ENCODE measurements around the gene PODN. TPM values are rescaled to one million over a fixed set of nuclear protein-coding genes. Genes with fewer than 3 reads are reported as not detected.
A peak's percentile ranks its signal among the peaks of the same experiment; 100 is the strongest.

Gene PODN
- total RNA-seq, 2 donors from 2014 or later = 35.8 to 123 TPM

DNA sequence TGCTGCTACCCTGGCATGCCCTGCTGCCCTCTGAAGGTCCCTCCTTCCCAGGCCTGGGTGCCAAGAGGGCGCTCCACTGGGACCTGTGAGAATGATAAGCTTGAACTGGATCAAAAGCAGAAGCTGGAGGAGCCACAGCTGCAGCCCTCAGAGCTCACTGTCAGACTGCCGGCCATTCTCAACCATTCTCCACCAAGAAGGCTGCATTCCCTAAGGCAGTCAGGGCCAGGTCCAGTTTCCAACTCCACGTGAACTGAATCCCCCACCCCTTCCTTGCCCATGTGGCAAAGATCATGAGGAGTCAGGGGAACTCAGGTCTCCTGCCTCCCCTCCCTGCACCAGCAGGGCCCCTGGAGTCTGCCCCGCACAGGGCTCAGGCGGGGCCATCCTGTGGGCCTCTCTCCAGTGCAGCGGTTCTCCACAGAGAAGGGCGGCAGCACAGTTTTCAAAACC lies 61.0 kb downstream of the PODN start:
- no peak for DNase-seq
- Histone ChIP-seq H3K36me3 (replicated peaks in 1 of 2; ENCODE audit: insufficient read depth in 1 of 2, low read depth in 2 of 2) (no peaks in the 10 kb centered on the region), H3K27ac (peak overlapping the region in 1 of 4 donors; percentile 36), H3K27me3 (no peaks in the 10 kb centered on the region), H3K4me3 (no peak overlapping the region), H3K4me1 (no peaks in the 10 kb centered on the region), H3K9me3 (no peaks in the 10 kb centered on the region)
- no peak for TF ChIP-seq POLR2A (IDR thresholded peaks at IDR 0.05)
- TF ChIP-seq, protein P1, sequence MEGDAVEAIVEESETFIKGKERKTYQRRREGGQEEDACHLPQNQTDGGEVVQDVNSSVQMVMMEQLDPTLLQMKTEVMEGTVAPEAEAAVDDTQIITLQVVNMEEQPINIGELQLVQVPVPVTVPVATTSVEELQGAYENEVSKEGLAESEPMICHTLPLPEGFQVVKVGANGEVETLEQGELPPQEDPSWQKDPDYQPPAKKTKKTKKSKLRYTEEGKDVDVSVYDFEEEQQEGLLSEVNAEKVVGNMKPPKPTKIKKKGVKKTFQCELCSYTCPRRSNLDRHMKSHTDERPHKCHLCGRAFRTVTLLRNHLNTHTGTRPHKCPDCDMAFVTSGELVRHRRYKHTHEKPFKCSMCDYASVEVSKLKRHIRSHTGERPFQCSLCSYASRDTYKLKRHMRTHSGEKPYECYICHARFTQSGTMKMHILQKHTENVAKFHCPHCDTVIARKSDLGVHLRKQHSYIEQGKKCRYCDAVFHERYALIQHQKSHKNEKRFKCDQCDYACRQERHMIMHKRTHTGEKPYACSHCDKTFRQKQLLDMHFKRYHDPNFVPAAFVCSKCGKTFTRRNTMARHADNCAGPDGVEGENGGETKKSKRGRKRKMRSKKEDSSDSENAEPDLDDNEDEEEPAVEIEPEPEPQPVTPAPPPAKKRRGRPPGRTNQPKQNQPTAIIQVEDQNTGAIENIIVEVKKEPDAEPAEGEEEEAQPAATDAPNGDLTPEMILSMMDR (IDR thresholded peaks at IDR 0.05) = no peak
- 70 to 92% methylated on average over 2 to 6 of the region's 7 CpGs for WGBS, 2 donors
- intact Hi-C loops (cut with DNase I) = no loop called here
- no peak for ATAC-seq

DNA sequence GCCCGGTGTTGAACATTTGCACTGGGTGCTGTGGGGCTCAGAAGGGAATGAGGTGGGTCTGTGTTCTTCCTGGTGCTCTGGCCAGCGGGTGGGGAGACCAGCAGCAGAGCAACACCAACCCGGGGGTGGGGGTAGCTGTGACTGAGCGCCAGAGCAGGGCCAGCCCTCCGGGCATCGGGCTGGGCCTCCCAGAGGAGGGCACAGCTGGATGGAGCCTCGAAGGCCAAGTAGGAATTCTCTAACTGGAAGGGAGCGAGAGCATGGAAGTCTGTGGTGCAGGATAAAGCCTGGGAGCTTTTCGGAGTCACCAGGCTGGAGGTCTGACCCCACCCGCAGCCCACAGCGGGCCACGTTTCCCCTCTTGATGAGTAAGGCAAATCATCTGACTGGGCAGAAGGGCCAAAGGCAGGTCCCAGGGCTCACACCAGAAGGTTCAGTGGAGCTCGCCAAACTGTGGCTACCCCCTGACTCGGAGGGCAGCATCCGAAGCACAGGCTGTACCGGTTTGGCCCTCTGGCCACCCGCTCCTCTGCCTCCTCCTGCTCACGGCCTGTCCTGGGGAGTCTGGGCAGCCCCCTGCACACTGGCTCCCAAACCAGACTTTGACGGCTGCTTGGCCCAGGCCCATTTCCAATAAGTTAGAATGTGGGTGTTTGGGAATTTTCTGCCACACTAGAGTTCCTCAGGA lies 61.6 kb downstream of the PODN start:
- WGBS, 2 donors = 68 to 84% methylated on average over 11 to 19 of the region's 19 CpGs
- no peaks in the 10 kb centered on the region for H3K27me3 ChIP-seq
- TF ChIP-seq, protein P1 (IDR thresholded peaks at IDR 0.05) = no peak
- TF ChIP-seq POLR2A (IDR thresholded peaks at IDR 0.05) = no peak
- intact Hi-C loops (cut with DNase I) = no loop called here
- DNase-seq (peak in 2 of 4 donors; percentile 33 to 51), ATAC-seq (peak; percentile 30)
- H3K36me3 ChIP-seq (replicated peaks in 1 of 2; ENCODE audit: insufficient read depth in 1 of 2, low read depth in 2 of 2) = no peaks in the 10 kb centered on the region
- H3K4me1 ChIP-seq = no peaks in the 10 kb centered on the region
- no peak overlapping the region for H3K4me3 ChIP-seq
- peak overlapping the region in 2 of 4 donors; percentile 13 to 36 for H3K27ac ChIP-seq
- H3K9me3 ChIP-seq = no peaks in the 10 kb centered on the region

DNA sequence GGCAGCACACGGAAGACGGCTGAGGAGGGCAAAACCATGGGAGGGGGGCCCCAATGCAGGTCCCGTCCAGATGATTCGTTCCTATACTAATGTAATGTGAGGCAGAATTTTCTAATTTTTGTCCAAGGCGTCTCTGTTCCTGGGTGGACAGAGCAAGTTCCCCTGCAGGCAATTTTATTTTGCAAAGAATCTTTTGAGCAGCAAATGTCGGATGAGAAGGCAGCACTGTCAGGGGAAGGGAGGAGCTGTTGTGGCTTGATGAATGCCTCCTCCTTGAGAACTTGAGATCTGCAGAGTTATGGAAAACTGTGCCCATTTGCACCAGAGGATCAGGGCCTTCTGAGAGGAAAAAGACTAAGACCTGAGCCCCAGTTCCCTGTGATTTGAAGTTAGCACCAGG lies 63.1 kb downstream of the PODN start:
- no peaks in the 10 kb centered on the region for H3K27me3 ChIP-seq
- no peak overlapping the region for H3K4me3 ChIP-seq
- DNase-seq (no peak), ATAC-seq (no peak)
- intact Hi-C loops (cut with DNase I) = no loop called here
- 72 to 88% methylated on average over 6 of the region's 6 CpGs for WGBS, 2 donors
- H3K27ac ChIP-seq = no peak overlapping the region
- H3K4me1 ChIP-seq = no peaks in the 10 kb centered on the region
- no peaks in the 10 kb centered on the region for H3K9me3 ChIP-seq
- no peak for TF ChIP-seq POLR2A (IDR thresholded peaks at IDR 0.05)
- TF ChIP-seq, protein P1 (IDR thresholded peaks at IDR 0.05) = no peak
- H3K36me3 ChIP-seq (replicated peaks in 1 of 2; ENCODE audit: insufficient read depth in 1 of 2, low read depth in 2 of 2) = no peaks in the 10 kb centered on the region

DNA sequence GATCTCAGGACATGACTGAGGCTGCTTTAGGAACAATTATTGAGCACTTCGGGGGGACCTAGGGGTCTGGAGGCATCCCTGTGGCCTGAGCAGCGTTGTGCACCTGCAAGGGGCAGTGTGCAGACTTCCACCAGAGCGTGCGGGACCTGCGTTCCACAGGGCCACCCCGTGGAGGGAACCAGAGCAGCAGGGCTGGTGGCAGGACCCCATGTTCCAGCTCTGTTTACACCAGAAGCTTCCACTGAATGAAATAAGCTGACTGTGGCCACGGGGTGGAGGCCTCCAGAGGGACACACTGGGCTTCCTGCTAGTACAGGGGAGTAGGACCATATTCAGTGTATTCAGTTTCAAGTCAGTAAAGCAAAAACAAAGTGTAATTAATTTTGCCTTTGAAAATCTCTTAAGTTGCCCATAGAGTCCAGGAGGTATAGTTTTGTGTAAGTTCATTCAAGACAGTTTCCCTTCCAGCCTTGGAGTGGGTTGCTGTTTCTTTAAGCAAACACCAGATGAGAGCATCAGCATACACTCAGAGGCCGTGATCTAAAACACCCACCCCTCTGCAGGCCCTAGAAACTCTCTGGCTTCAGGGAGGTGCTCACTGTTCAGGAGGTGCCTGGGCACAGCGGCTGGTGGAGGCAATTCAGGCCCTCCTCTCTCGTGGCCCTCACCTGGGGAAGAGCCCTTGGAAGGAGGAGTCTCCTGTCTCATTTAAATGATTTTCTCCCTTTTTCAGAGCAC lies 63.8 kb downstream of the PODN start:
- TF ChIP-seq POLR2A (IDR thresholded peaks at IDR 0.05) = no peak
- TF ChIP-seq, protein P1 (IDR thresholded peaks at IDR 0.05) = no peak
- Histone ChIP-seq H3K9me3 (no peaks in the 10 kb centered on the region), H3K27ac (no peak overlapping the region), H3K36me3 (replicated peaks in 1 of 2; ENCODE audit: insufficient read depth in 1 of 2, low read depth in 2 of 2) (no peaks in the 10 kb centered on the region), H3K4me1 (no peaks in the 10 kb centered on the region), H3K4me3 (no peak overlapping the region), H3K27me3 (no peaks in the 10 kb centered on the region)
- intact Hi-C loops (cut with DNase I) = no loop called here
- no peak for ATAC-seq
- 74 to 81% methylated on average over 9 to 10 of the region's 10 CpGs for WGBS, 2 donors
- no peak for DNase-seq

Data from body of pancreas (tissue), 4 donors.